EH (cell line): Measurements from ENCODE around the gene PHF21A.

Source experiments
- DNase-seq: peaks from one replicate; pipeline ENCODE4 v3.0.0-alpha.2; 2015; ENCODE audit warnings: low read depth

The PHF21A gene

GRCh38 chr11:45933846-45934579 is 187.2 kb downstream of the PHF21A start:
- no peak for DNase-seq

- DNase-seq: peak; percentile 53
Measured at GRCh38 chr11:45933131-45933831, 188.0 kb downstream of the PHF21A start.

- DNase-seq: no peak
Measured at GRCh38 chr11:45932217-45932616, 189.0 kb downstream of the PHF21A start.

DNA sequence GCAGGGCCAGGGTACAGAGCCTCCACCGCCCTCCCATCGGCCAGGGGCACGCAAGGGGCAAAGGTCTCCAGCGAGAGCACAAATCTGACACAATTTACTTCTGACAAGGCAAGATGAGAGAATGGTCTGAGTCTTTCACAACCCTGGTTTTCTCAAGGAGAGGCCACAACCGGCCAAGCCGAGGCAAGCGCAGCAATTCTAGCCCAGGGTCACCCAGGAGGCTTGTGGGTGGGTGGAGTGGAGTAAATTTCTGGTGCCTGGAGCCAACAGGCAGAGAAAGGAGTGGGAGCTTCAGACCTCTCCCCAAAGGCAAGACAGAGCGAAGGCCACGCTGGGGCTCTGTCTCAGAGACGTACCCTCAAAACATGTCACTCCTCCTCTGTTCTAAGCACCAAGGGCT is 189.5 kb downstream of the PHF21A start:
- DNase-seq: no peak

DNA sequence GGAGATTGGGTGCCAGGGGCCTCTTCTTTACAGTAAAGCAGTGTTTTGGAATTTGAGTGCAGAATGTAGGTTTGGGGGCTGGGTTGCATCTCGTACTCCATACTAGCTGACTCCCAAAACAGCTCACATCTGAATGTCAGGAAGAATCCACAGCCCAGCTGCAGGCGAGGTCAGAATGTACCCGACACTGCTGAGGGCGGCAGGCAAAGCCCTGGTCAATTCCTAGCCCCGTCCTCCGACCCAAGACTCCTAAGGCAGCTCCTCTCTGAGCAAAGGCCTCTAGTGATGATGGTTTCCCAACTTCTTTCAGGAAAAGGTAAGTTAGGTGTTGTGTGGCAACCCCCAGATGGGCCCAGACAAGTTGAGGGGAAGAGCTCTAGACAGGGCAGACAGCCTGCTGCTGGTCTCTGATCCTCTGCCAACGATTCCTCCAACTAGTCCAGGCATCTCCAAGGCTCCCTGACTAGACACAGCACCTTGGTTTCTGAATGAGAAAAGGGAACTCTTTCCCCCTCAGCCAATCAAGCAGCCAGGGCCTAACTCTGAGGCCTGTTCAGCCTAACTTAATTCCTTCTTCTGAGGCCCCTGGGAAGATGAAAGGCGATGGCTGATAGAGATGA is 190.2 kb downstream of the PHF21A start:
- DNase-seq: no peak

GRCh38 chr11:45930031-45930794 is 191.0 kb downstream of the PHF21A start:
- DNase-seq: no peak

GRCh38 chr11:45929486-45930030 is 191.7 kb downstream of the PHF21A start:
- peak; percentile 23 for DNase-seq

DNA sequence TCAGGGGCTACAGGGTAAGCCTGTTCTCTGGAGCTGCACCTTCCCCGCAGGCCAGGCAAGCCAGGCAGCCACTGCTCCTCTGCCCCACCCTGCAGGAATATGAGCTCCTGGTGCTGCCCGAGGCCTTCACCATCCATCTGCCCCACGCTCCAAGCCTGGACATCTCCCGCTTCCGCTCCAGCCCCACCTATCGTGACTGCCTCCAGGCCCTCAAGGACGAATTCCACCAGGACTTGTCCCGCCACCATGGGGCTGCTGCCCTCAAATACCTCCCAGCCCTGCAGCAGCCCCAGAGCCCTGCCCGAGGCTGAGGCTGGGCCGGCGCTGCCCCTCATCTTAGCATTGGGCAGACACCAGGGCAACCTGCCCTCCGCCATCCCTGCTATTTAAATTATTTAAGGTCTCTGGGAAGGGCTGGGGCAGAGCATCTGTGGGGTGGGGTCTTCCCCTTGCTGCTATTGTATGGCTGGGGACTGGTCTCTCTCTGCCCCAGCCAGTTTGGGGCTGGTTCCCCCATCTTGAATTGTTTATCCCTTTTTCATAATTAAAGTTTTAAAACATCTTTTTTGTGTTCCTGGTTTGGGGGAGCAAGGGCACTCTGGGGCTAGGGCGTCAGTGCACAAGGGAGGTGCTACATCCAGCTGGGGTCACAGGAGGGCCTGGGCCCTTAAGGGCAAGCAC is 192.6 kb downstream of the PHF21A start:
- DNase-seq: no peak

DNA sequence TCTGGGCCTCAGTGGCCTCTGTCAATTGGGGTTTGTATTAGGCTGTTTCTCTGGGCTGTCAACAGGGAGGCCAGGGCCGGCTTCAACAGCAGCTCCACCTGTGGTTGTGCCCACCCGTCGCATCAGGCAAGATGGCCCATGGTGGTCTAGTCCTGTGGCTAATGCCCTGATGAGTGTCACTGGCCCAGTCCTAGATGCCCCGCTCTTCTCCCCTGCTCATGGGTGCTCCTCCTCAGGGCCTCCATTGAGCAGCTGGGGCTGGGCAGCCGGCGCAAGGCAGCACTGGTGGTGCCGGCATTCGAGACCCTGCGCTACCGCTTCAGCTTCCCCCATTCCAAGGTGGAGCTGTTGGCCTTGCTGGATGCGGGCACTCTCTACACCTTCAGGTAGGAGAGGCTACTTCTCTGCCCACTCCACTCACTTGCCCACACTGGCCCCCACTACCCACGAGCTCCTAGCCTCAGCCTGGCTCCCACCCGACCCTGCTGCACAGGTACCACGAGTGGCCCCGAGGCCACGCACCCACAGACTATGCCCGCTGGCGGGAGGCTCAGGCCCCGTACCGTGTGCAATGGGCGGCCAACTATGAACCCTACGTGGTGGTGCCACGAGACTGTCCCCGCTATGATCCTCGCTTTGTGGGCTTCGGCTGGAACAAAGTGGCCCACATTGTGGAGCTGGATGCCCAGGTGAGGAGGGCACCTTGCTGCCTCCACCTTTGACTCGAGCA is 193.4 kb downstream of the PHF21A start:
- DNase-seq: no peak

- DNase-seq: no peak
Measured at GRCh38 chr11:45927332-45927683, 193.9 kb downstream of the PHF21A start.

DNA sequence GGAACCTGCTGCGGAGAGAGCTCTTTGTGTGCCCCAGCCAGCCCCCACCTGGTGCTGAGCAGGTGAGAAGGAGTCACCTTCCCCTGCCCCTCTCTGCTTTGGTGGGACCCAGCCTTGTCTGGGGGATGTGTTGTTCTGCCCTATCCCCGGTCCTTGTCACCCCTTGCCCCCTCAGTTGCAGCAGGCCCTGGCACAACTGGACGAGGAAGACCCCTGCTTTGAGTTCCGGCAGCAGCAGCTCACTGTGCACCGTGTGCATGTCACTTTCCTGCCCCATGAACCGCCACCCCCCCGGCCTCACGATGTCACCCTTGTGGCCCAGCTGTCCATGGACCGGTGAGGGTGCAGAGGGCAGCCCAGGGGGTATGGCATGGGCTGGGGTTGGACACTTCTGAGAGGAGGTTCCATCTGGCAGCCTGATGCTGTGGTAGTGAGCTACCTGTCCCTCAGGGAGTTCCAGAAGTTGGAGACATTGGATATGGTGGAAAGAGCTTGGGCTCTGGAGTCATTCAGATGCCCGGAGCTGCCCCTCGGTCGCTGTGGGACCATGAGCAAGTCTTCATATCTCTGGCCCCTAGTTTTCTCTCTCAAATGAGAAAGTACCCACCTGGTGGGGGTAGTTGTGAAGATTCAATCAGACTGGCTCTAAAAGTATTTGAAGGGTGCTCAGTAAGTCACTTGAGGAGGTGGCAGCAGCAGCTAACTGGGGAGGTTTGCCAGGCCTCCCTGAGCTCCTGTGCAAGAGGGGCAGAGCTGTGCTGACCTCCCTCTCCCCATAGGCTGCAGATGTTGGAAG is 194.5 kb downstream of the PHF21A start:
- no peak for DNase-seq

DNA sequence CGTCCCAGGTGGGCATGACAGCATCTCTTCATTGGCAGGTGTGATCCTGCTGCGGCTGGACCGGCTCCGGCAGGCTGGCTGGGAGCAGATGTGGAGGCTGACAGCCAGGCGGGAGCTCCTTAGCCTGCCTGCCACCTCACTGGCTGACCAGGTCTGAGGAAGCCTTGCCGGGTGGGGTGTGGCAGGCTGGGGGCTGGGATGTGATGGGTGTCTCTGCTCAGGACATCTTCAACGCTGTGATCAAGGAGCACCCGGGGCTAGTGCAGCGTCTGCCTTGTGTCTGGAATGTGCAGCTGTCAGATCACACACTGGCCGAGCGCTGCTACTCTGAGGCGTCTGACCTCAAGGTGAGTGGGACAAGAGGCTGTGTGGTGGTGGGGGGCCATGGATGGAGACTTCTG is 195.3 kb downstream of the PHF21A start:
- DNase-seq: no peak

- no peak for DNase-seq
Measured at GRCh38 chr11:45925550-45925949, 195.7 kb downstream of the PHF21A start.

- no peak for DNase-seq
Measured at GRCh38 chr11:45924927-45925326, 196.3 kb downstream of the PHF21A start.

DNA sequence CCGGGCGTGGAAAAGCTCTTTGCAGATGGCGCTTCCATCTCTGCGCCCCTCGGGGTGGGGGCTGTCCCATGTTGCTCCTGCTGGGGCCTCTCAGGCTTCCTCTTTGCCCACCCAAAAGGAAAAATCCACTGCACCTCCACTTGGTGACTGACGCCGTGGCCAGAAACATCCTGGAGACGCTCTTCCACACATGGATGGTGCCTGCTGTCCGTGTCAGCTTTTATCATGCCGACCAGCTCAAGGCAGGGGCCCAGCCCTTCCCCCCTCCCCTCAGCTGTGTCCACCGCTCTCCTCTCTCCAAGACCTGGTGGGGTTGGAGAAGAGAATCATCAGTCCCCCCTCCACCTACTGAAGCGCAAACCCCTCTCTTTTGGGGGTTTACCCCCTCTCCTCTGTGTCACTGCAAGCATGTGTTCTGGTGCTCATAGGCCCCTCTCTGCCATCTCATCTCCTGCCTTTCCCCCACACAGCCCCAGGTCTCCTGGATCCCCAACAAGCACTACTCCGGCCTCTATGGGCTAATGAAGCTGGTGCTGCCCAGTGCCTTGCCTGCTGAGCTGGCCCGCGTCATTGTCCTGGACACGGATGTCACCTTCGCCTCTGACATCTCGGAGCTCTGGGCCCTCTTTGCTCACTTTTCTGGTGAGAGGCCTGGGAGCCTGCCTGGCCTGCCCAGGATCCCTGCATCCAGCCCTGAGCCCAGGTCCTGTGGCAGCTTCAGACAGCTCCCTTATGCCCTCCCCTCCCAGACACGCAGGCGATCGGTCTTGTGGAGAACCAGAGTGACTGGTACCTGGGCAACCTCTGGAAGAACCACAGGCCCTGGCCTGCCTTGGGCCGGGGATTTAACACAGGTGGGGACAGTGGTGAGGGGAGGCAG is 197.0 kb downstream of the PHF21A start:
- no peak for DNase-seq

DNA sequence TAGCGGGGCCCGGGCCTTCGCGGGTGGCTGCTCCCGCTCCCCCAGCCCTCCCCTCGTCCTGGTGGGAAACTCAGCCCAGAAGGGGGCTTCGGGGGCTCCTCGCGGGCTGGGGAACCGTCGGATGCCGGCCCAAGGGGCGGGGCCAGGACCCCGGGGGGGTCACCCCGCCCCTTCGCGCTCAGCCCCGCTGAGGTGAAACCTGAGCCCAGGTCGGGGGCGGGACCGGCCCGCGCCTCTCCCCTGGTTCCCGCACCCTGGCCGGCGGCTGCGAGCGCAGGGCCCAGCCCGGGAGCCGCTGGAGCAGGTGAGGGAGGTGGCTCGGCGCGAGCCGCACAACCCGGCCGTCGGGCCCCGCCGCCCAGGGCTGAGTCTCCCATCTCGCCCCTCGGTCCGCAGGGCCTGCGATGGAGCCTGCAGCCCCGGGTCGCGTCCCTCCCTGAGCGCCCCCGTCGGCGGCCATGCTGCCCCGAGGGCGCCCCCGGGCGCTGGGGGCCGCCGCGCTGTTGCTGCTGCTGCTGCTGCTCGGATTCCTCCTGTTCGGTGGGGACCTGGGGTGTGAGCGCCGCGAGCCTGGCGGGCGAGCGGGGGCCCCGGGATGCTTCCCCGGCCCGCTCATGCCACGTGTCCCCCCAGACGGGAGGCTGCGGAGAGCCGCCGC is 198.7 kb downstream of the PHF21A start, which contains the start of gene LARGE2:
TSS of gene LARGE2 (plus strand) at position 232 of the 658 bp plus-strand sequence. CDS start at position 459, 227 bp downstream.
- DNase-seq: no peak

DNA sequence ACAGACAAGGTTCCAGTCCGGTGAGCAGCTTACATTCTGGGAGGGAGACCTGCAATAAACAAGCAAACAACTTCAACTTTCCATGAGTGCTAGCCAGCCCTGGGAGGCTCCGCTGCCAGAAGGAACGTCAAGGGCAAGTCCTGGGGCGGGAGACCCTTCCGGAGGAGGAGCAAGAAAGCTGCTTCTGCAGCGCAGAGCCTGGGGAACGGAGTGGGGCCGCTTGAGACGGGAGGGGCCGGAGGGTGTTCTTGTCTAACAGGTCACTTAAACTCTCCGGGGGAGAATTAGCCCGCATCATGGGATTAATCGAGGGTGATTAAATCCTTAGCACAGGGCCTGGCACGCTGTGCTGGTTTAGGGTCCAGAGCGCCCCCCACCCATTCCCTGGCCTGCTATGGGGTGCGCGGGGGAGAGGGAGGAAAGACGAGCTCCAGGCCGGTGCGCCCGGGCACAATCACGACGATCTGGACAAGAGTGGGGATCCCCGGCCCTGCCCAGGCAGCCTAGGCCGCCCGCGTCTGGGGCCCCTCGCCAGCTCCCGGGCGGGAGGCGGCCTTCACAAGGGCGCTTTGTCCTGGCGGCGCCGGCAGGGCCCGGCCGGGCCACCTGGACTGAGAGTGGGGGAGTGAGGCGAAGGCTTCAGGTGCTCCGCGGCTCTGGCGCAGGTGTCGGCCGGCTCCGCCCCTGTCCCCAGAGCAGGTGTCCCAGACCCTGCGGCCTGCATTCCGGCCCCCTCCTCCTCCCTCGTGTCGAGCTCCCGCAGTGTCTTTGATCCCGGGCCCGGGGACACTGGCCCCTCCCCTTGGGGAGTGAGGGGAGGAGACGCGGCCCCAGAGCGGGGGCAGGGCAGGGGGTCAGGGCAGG is 199.5 kb downstream of the PHF21A start:
- no peak for DNase-seq
